ENCODE measurements around the gene ARID3A.

DNA sequence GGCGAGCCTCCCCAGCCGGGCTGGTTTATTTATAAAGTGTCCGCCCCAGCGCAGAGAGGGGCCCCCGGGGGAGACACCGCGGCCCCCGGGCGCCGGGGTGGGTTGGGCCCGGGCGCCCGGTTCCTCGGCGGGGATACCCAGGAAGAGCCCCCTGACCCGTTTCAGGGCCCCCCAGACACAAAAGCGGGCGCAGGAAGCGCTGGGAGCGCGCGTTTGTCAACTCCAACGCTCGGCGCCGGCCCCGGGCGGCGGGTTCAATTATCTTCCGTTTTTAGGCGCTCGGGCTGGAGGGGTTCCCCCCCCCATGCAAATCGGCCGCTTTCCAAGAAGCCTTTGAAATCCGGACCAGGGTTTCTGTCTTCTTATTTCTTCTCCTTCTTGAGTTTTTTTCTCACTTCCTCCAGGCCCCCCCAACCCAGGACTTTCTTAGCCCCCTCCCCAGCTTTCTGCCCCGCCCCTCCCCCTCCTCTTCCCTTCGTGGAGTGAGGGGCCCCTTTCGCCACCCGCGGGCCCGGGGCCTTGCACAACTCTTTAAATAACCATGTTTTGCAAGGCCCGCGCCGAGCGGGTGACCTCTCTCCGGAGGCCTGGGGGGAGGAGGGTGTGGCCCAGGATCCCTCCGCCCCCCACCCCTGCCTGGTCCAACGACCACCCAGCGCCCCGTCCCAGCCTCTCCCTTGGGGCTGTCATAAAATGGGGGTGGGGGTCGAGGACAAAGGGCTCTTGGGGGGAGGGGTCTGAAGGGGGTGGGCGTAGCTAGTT, 935 bp downstream of the ARID3A start:
- TF ChIP-seq POLR2A (IDR thresholded peaks at IDR 0.05; ENCODE audit: low read length) (no peak), GATA1 (IDR thresholded peaks at IDR 0.05; ENCODE audit: low read depth, low read length) (no peak)

All from erythroblast (primary cell).